Measurements from ENCODE around the gene KPNA2.
"Not testable (repeated sequence)": the region's sequence is repeated elsewhere in the genome, so short reads cannot be mapped to it uniquely, and the experiment has no call there.

The KPNA2 gene

GRCh38 chr17:68061512-68062313 is 26.2 kb downstream of the KPNA2 start:
- no peak for DNase-seq

GRCh38 chr17:68065366-68065765 is 29.8 kb downstream of the KPNA2 start:
- not testable (repeated sequence) for DNase-seq

GRCh38 chr17:68068512-68068911 is 33.0 kb downstream of the KPNA2 start:
- DNase-seq = not testable (repeated sequence)

- DNase-seq = not testable (repeated sequence)
Observed at GRCh38 chr17:68070582-68071444, 35.3 kb downstream of the KPNA2 start.

GRCh38 chr17:68074279-68074678 is 38.7 kb downstream of the KPNA2 start:
- no peak for DNase-seq

- not testable (repeated sequence) for DNase-seq
Observed at GRCh38 chr17:68075953-68076607, 40.5 kb downstream of the KPNA2 start.

- DNase-seq = not testable (repeated sequence)
Observed at GRCh38 chr17:68077498-68077897, 42.0 kb downstream of the KPNA2 start.

GRCh38 chr17:68080411-68081150 is 45.0 kb downstream of the KPNA2 start:
- DNase-seq = no peak

GRCh38 chr17:68081305-68082265 is 46.0 kb downstream of the KPNA2 start:
- not testable (repeated sequence) for DNase-seq

GRCh38 chr17:68085771-68086381 is 50.3 kb downstream of the KPNA2 start:
- peak; percentile 29 for DNase-seq

GRCh38 chr17:68086666-68087065 is 51.1 kb downstream of the KPNA2 start:
- peak; percentile 15 for DNase-seq

GRCh38 chr17:68087131-68087623 is 51.6 kb downstream of the KPNA2 start:
- DNase-seq = peak; percentile 69

- DNase-seq = no peak
Observed at GRCh38 chr17:68087851-68088250, 52.3 kb downstream of the KPNA2 start.

- peak; percentile 46 for DNase-seq
Observed at GRCh38 chr17:68089881-68090280, 54.3 kb downstream of the KPNA2 start.

GRCh38 chr17:68094481-68095078 is 59.0 kb downstream of the KPNA2 start:
- no peak for DNase-seq

- DNase-seq = no peak
Observed at GRCh38 chr17:68095205-68095811, 59.8 kb downstream of the KPNA2 start.

- DNase-seq = no peak
Observed at GRCh38 chr17:68096111-68096510, 60.6 kb downstream of the KPNA2 start.
